Loucy (cell line): Measurements from ENCODE around the gene RTL1.

ENCODE experiments used
- H2AFZ ChIP-seq: fragments of 200-600 bp; sonication (generic); 2 replicates; pipeline ENCODE4 v1.6.0; 2016; ENCODE audit warnings: antibody characterized with exemption, mild to moderate bottlenecking, low read length, moderate library complexity
- H3F3A ChIP-seq: fragments of 200-600 bp; 2 replicates; pipeline ENCODE4 v1.6.0; 2016; ENCODE audit warnings: antibody characterized with exemption, low read depth, mild to moderate bottlenecking
- H3K27me3 ChIP-seq: fragments of 200-600 bp; sonication (generic); 2 replicates; pipeline ENCODE4 v1.6.1; 2014; ENCODE audit warnings: low read length, mild to moderate bottlenecking; ENCODE audit not compliant: insufficient read depth, poor library complexity, severe bottlenecking
- H3K36me3 ChIP-seq: fragments of 200-600 bp; sonication (generic); 2 replicates; pipeline ENCODE4 v1.6.1; 2016; ENCODE audit warnings: low read length; ENCODE audit not compliant: insufficient read depth
- H3K4me1 ChIP-seq: fragments of 200-600 bp; sonication (generic); 2 replicates; pipeline ENCODE4 v1.5.1; 2014; ENCODE audit warnings: low read length, mild to moderate bottlenecking; ENCODE audit not compliant: insufficient read depth, poor library complexity, severe bottlenecking
- H3K4me2 ChIP-seq: fragments of 200-600 bp; sonication (generic); 2 replicates; pipeline ENCODE4 v1.6.0; 2014; ENCODE audit warnings: antibody characterized with exemption, low read length, low read depth, mild to moderate bottlenecking; ENCODE audit not compliant: poor library complexity, severe bottlenecking
- H3K4me3 ChIP-seq: fragments of 200-600 bp; sonication (generic); 2 replicates; pipeline ENCODE4 v1.5.1; 2014; ENCODE audit warnings: low read length, mild to moderate bottlenecking, mixed read lengths; ENCODE audit not compliant: poor library complexity, severe bottlenecking
- H3K79me2 ChIP-seq: fragments of 200-600 bp; sonication (generic); 2 replicates; pipeline ENCODE4 v1.6.1; 2014; ENCODE audit warnings: low read length; ENCODE audit not compliant: insufficient read depth
- H3K9ac ChIP-seq: fragments of 200-600 bp; sonication (generic); 2 replicates; pipeline ENCODE4 v1.6.0; 2014; ENCODE audit warnings: mild to moderate bottlenecking, low read depth, low read length, moderate library complexity; ENCODE audit not compliant: poor library complexity, severe bottlenecking
- H3K9me2 ChIP-seq: fragments of 200-600 bp; sonication (generic); replicated peaks from 2 replicates; pipeline ENCODE4 v1.6.1; 2016; ENCODE audit warnings: low read depth, low read length, mixed read lengths
- H3K9me3 ChIP-seq: fragments of 200-600 bp; sonication (generic); 2 replicates; pipeline ENCODE4 v1.6.1; 2014; ENCODE audit warnings: mild to moderate bottlenecking, antibody characterized with exemption, low read length, low read depth; ENCODE audit not compliant: insufficient read depth
- H4K20me1 ChIP-seq: fragments of 200-600 bp; sonication (generic); 2 replicates; pipeline ENCODE4 v1.6.0; 2014; ENCODE audit warnings: antibody characterized with exemption, low read length, mild to moderate bottlenecking; ENCODE audit not compliant: insufficient read depth, poor library complexity, severe bottlenecking
- EZH2phosphoT487 ChIP-seq: fragments of 200-600 bp; IDR thresholded peaks from 2 replicates; pipeline ENCODE4 v1.6.1; 2018; ENCODE audit warnings: antibody characterized with exemption, mild to moderate bottlenecking, moderate library complexity, borderline replicate concordance
- TF ChIP-seq, protein P1 (sequence below): fragments of 200-600 bp; sonication (generic); conservative IDR thresholded peaks from 2 replicates; pipeline ENCODE4 v1.5.1; 2014; ENCODE audit warnings: mild to moderate bottlenecking, antibody characterized with exemption, low read length

RTL1 gene

DNA sequence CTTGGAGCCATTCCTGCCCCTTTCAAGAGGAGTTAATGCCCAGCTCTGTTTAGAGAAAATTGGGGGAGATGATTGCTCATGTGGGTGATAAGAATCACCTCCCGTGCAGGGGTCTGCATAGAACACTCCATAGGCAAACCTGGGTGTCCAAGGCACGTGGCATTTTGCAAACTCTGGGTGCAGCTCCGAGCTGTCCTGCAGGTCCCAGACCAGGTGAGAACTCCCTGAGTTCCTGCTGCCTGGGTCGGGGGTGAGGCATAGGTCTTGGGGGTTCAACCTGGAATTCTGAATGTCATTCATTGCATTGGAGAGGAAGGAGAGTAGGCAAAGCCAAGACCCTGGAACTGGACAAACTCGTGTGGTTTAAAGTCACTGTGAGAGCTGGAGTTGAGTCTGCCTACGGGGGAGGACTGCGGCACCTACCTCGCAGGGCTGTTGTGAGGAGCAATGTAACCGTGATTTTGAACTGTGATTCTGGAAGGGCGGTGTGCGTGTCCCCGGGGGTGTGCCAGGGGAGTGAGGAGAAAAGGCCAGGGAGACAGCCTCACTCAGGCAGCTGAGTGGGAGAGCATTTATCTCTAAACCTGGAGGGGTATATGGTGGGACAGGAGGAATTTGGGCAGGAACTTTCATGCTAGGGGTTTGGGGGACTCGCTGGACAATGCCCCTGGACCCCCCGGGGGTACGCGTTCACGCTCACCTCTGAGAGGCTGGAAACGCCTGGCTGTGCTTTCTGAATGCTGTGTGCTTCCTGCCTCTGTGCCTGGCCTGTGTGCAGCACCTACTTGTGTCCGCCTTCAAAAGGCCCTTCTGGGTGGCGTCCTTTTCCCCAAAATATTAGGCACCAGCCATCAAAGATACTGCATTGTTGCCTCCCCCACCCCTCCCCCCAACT is 47.2 kb downstream of the RTL1 start:
- TF ChIP-seq, protein P1, sequence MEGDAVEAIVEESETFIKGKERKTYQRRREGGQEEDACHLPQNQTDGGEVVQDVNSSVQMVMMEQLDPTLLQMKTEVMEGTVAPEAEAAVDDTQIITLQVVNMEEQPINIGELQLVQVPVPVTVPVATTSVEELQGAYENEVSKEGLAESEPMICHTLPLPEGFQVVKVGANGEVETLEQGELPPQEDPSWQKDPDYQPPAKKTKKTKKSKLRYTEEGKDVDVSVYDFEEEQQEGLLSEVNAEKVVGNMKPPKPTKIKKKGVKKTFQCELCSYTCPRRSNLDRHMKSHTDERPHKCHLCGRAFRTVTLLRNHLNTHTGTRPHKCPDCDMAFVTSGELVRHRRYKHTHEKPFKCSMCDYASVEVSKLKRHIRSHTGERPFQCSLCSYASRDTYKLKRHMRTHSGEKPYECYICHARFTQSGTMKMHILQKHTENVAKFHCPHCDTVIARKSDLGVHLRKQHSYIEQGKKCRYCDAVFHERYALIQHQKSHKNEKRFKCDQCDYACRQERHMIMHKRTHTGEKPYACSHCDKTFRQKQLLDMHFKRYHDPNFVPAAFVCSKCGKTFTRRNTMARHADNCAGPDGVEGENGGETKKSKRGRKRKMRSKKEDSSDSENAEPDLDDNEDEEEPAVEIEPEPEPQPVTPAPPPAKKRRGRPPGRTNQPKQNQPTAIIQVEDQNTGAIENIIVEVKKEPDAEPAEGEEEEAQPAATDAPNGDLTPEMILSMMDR: no peak
- TF ChIP-seq EZH2phosphoT487: no peak
- Histone ChIP-seq H3K27me3 (no peaks in the 10 kb centered on the region), H3K9me2 (no peaks in the 10 kb centered on the region), H2AFZ (no peak overlapping the region), H3K4me3 (no peak overlapping the region), H3K9me3 (no peaks in the 10 kb centered on the region), H3K36me3 (no peaks in the 10 kb centered on the region), H4K20me1 (no peaks in the 10 kb centered on the region), H3K4me1 (no peaks in the 10 kb centered on the region), H3F3A (no peaks in the 10 kb centered on the region), H3K4me2 (no peak overlapping the region), H3K79me2 (no peaks in the 10 kb centered on the region), H3K9ac (no peak overlapping the region)

DNA sequence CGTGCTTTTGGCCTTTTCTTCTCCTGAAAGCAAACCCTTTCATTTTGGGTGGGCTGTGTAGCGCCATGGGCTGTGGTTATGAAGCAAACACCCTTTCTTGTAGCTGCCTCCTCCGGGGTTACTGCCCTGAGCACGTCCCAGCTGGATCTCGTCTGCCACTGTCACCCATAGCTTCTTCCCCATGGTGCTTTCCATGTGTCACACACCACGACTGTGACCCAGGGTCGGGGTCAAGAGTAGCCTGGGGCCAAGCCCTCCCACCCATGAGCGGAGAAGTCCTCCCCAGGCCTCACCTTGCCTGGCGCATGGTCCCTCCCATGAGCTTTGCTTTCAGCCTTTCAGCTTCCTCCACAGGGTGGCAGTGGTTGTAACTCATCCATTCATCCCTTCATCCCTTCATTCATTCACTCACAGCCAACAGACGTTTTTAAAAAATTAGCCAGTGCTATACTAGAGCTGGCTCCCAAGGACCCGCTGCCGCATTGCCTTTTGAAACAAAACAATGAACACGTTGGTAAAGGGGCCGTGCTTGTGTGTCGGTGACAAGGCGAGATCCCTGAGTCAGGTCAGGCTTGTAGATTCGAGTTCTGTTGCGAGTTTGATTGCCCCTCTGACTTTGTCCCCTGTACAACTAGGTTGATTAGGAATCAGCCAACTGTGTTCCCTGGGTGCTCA is 48.1 kb downstream of the RTL1 start:
- no peak overlapping the region for H3K4me3 ChIP-seq
- H3K9ac ChIP-seq: no peak overlapping the region
- no peaks in the 10 kb centered on the region for H3K36me3 ChIP-seq
- no peaks in the 10 kb centered on the region for H3K9me3 ChIP-seq
- H3K4me2 ChIP-seq: no peak overlapping the region
- no peak overlapping the region for H2AFZ ChIP-seq
- no peaks in the 10 kb centered on the region for H3K27me3 ChIP-seq
- no peaks in the 10 kb centered on the region for H3F3A ChIP-seq
- no peaks in the 10 kb centered on the region for H3K4me1 ChIP-seq
- TF ChIP-seq, protein P1: peak; percentile 30
- no peak for TF ChIP-seq EZH2phosphoT487
- H3K79me2 ChIP-seq: no peaks in the 10 kb centered on the region
- no peaks in the 10 kb centered on the region for H3K9me2 ChIP-seq
- no peaks in the 10 kb centered on the region for H4K20me1 ChIP-seq

DNA sequence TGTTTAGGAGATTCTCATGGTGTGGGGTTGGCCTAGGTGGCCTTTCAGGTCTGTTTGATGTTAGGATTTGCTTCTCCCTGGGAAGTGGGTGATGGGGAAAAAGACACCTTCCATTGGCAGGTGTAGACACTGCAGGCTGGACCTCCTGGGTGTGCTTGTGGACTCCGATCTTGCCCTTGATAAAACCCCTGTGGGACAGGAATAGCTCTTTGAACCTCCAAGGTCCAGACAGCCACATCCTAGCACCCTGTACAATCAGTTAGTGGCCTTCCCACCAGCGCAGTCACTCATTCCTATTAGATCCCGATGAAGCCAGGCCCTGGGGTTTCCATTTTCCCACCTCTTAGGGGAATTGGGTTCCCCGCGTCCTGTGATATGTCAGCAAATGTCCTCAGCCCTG is 49.1 kb downstream of the RTL1 start:
- TF ChIP-seq EZH2phosphoT487: no peak
- TF ChIP-seq, protein P1: no peak
- Histone ChIP-seq H3K4me3 (no peak overlapping the region), H3K9ac (no peak overlapping the region), H2AFZ (no peak overlapping the region), H3K4me1 (no peaks in the 10 kb centered on the region), H3K9me3 (no peaks in the 10 kb centered on the region), H3K4me2 (no peak overlapping the region), H3K36me3 (no peaks in the 10 kb centered on the region), H3K9me2 (no peaks in the 10 kb centered on the region), H3K27me3 (no peaks in the 10 kb centered on the region), H3F3A (no peaks in the 10 kb centered on the region), H3K79me2 (no peaks in the 10 kb centered on the region), H4K20me1 (no peaks in the 10 kb centered on the region)
